GM12878 (cell line): Measurements from ENCODE around the gene ACO1. TPM values are rescaled to one million over a fixed set of nuclear protein-coding genes. Genes with fewer than 3 reads are reported as not detected.

Experiments
- ATAC-seq: fragments of 200-7000 bp; cut with Tn5 transposase; 3 replicates; pipeline ENCODE4 v1.9.1; 2020; ENCODE audit warnings: mild to moderate bottlenecking, moderate library complexity
- BruUV-seq: library from RNA; stranded (reverse); fragments of 400-500 nt; replicated peaks from 2 replicates; lab custom pipeline; 2021; lab: Mats Ljungman, UMichigan
- CTCF ChIA-PET: fragments of 300-600 bp; sonication (Branson Sonifier 250); formaldehyde crosslinking; extraction: SDS; loops from one replicate; lab custom pipeline; 2021; ENCODE audit warnings: inconsistent platforms; lab: Yijun Ruan, JAX
- POLR2A ChIA-PET: fragments of 350-600 bp; formaldehyde crosslinking; extraction: SDS; loops from one replicate; lab custom pipeline; 2021; ENCODE audit warnings: inconsistent platforms; lab: Charles Lee
- RAD21 ChIA-PET: fragments of 300-600 bp; sonication (Branson Sonifier 250); formaldehyde crosslinking; loops from one replicate; lab custom pipeline; 2023; ENCODE audit warnings: antibody characterized with exemption; ENCODE audit not compliant: unreplicated experiment; lab: Charles Lee
- SMC1A ChIA-PET: fragments of 300-600 bp; sonication (Branson Sonifier 250); formaldehyde crosslinking; loops from one replicate; lab custom pipeline; 2023; ENCODE audit not compliant: unreplicated experiment, uncharacterized antibody; lab: Charles Lee
- DNase-seq: peaks from one replicate; pipeline ENCODE4 v3.0.0-alpha.2; 2011; ENCODE audit warnings: low read depth, low spot score
- FAIRE-seq: peaks from 3 replicates; lab custom pipeline; 2011; peaks lifted over from hg19 to GRCh38; lab: Jason Lieb, UNC
- H2AFZ ChIP-seq: 2 replicates; pipeline ENCODE4 v1.6.0; 2011; ENCODE audit warnings: low read depth, low read length, control low read depth; ENCODE audit not compliant: control insufficient read depth
- H3K27ac ChIP-seq: 2 replicates; pipeline ENCODE4 v1.5.1; 2011; ENCODE audit warnings: control low read depth; ENCODE audit not compliant: control insufficient read depth, insufficient read depth
- H3K27me3 ChIP-seq, 2 experiments: replicated peaks in 1 of 2; 2 replicates each; pipeline versions ENCODE4 v1.6.0 to v1.6.1; 2011; ENCODE audit warnings: low read length in 1 of 2; ENCODE audit not compliant: control insufficient read depth in 2 of 2, insufficient read depth in 2 of 2
- H3K36me3 ChIP-seq, 2 experiments: 2 replicates each; pipeline ENCODE4 v1.5.1; 2011; ENCODE audit warnings: low read length in 1 of 2; ENCODE audit not compliant: control insufficient read depth in 2 of 2, insufficient read depth in 2 of 2
- H3K4me1 ChIP-seq: 2 replicates; pipeline ENCODE4 v1.6.1; 2011; ENCODE audit warnings: mild to moderate bottlenecking, low read length, moderate library complexity, mixed read lengths; ENCODE audit not compliant: control insufficient read depth, insufficient read depth
- H3K4me2 ChIP-seq: 2 replicates; pipeline ENCODE4 v1.6.0; 2011; ENCODE audit warnings: control low read depth; ENCODE audit not compliant: control insufficient read depth, insufficient read depth
- H3K4me3 ChIP-seq: fragments of 200-600 bp; sonication (generic); 2 replicates; pipeline ENCODE4 v1.5.1; 2016
- H3K79me2 ChIP-seq: 2 replicates; pipeline ENCODE4 v1.6.0; 2011; ENCODE audit warnings: low read length; ENCODE audit not compliant: control insufficient read depth, insufficient read depth
- H3K9ac ChIP-seq: 2 replicates; pipeline ENCODE4 v1.8.0; 2011; ENCODE audit warnings: low read length, control low read depth, mixed read lengths; ENCODE audit not compliant: control insufficient read depth, insufficient read depth
- H3K9me3 ChIP-seq: replicated peaks from 3 replicates; pipeline ENCODE4 v1.5.1; 2011; ENCODE audit warnings: mild to moderate bottlenecking, low read length; ENCODE audit not compliant: control insufficient read depth, insufficient read depth
- H4K20me1 ChIP-seq: 2 replicates; pipeline ENCODE4 v1.6.0; 2011; ENCODE audit not compliant: control insufficient read depth, insufficient read depth
- BCL11A ChIP-seq: IDR thresholded peaks from 2 replicates; pipeline ENCODE4 v1.6.1; 2011; ENCODE audit warnings: low read depth, low read length
- CBX3 ChIP-seq: fragments of 200-600 bp; sonication (generic); IDR thresholded peaks from 2 replicates; pipeline ENCODE4 v1.6.1; 2016; ENCODE audit warnings: low read depth, borderline replicate concordance
- ETV6 ChIP-seq, 2 experiments: fragments of 450-650 bp in 1 of 2; IDR thresholded peaks in 1 of 2; conservative IDR thresholded peaks in 1 of 2; 2 replicates each; pipeline ENCODE4 v1.6.1; 2014; ENCODE audit warnings: antibody characterized with exemption in 1 of 2, borderline replicate concordance in 1 of 2, low read depth in 1 of 2, mild to moderate bottlenecking in 1 of 2, moderate library complexity in 1 of 2
- IKZF1 ChIP-seq: fragments of 450-650 bp; conservative IDR thresholded peaks from 2 replicates; pipeline ENCODE4 v1.6.1; 2017; ENCODE audit warnings: antibody characterized with exemption, mild to moderate bottlenecking
- KDM1A ChIP-seq: fragments of 200-600 bp; sonication (generic); IDR thresholded peaks from 2 replicates; pipeline ENCODE4 v1.6.1; 2016; ENCODE audit warnings: borderline replicate concordance
- KLF5 ChIP-seq: fragments of 450-650 bp; IDR thresholded peaks from 2 replicates; pipeline ENCODE4 v1.6.1; 2014; ENCODE audit warnings: mild to moderate bottlenecking; ENCODE audit not compliant: partially characterized antibody
- MLLT1 ChIP-seq: fragments of 450-650 bp; IDR thresholded peaks from 2 replicates; pipeline ENCODE4 v1.6.1; 2016; ENCODE audit warnings: mild to moderate bottlenecking
- MTA3 ChIP-seq: IDR thresholded peaks from 2 replicates; pipeline ENCODE4 v1.6.1; 2012; ENCODE audit warnings: low read length, inconsistent platforms, borderline replicate concordance
- MXI1 ChIP-seq: fragments of 150-350 bp; IDR thresholded peaks from 2 replicates; pipeline ENCODE4 v1.6.1; 2011; ENCODE audit warnings: low read depth, mild to moderate bottlenecking, inconsistent platforms, low read length, improper control_type of control experiment
- NFXL1 ChIP-seq: fragments of 450-650 bp; IDR thresholded peaks from 2 replicates; pipeline ENCODE4 v1.6.1; 2017; ENCODE audit warnings: antibody characterized with exemption, mild to moderate bottlenecking, borderline replicate concordance
- RAD51 ChIP-seq: fragments of 450-650 bp; IDR thresholded peaks from 2 replicates; pipeline ENCODE4 v1.6.1; 2016; ENCODE audit warnings: moderate library complexity, mild to moderate bottlenecking, inconsistent platforms
- RUNX3 ChIP-seq: IDR thresholded peaks from 2 replicates; pipeline ENCODE4 v1.6.1; 2012; ENCODE audit warnings: low read length, inconsistent platforms
- SIN3A ChIP-seq: IDR thresholded peaks from 2 replicates; pipeline ENCODE4 v1.6.1; 2012; ENCODE audit warnings: low read depth, low read length, improper control_type of control experiment
- SIX5 ChIP-seq: IDR thresholded peaks from 2 replicates; pipeline ENCODE4 v1.6.1; 2011; ENCODE audit warnings: mild to moderate bottlenecking, low read depth, low read length, moderate library complexity; ENCODE audit not compliant: severe bottlenecking
- WGBS: methylation state at CpG from one replicate; pipeline ENCODE4 v1.1.6; 2016; ENCODE audit warnings: low lambda C conversion rate; ENCODE audit not compliant: insufficient replicate concordance, insufficient coverage; ENCODE audit errors: missing lambda C conversion rate; 5-methylcytosine and 5-hydroxymethylcytosine counted together
- in situ Hi-C: fragments of 300-500 bp; cut with MboI; formaldehyde crosslinking; loops from 9 replicates; pipeline ENCODE4 v1.14.3; 2018; ENCODE audit warnings: mixed read lengths
- intact Hi-C: fragments of 100-400 bp; cut with micrococcal nuclease; formaldehyde crosslinking; loops from one replicate; pipeline ENCODE4 v1.14.2; 2022; ENCODE audit not compliant: unreplicated experiment
- polyA plus RNA-seq, 11 experiments: library from polyadenylated mRNA; depleted of rRNA in 4 of 11; unstranded in 6 of 11; stranded (reverse) in 5 of 11; fragments of >200 nt; fragmentation: Nextera tagmentation in 4 of 11; fragmentation: Illumina TruSeq in 1 of 11; extraction: Ambion mirVana in 4 of 11; extraction: Trizol in 1 of 11; gene quantifications; 1 replicate in 1 of 11; 2 replicates in 10 of 11; pipeline versions ENCODE4 v1.2.1 to v1.2.3, GENCODE V29; 2011 to 2016; ENCODE audit warnings: inconsistent platforms in 2 of 11, missing spikeins in 2 of 11, low read depth in 1 of 11
- total RNA-seq, 4 experiments: library from RNA; depleted of rRNA in 3 of 4; stranded (reverse); fragments of >200 nt in 3 of 4; fragmentation: Illumina TruSeq in 1 of 4; extraction: Trizol in 1 of 4; gene quantifications; 2 replicates each; pipeline versions ENCODE4 v1.2.1 to v1.2.3, GENCODE V29; 2013 to 2021

Gene ACO1
- total and polyA plus RNA-seq, 10 of the 15 experiments (the other 5 are each of a cell fraction or from before 2014, with no cell fraction given) = 0.21 to 6.5 (median 3.3) TPM

- ATAC-seq (no peak; the same call in 2 of the 3 replicates), DNase-seq (no peak), FAIRE-seq (no peak)
- ChIA-PET CTCF (interaction anchor here (1.2 to 6.5 kb wide), 7 partner anchors 52 to 203 kb away, joined by 3 to 102 read pairs (median 5); partner anchors contain the start of genes NDUFB6, RIGI and TOPORS), SMC1A (interaction anchor here (1.1 to 3.8 kb wide), 8 partner anchors 10 to 584 kb away, joined by 3 to 21 read pairs (median 5); partner anchors contain the start of gene RIGI), RAD21 (interaction anchor here (0.7 to 4.8 kb wide), 7 partner anchors 10 to 196 kb away, joined by 3 to 21 read pairs (median 5); partner anchors contain the start of gene RIGI), POLR2A (interaction anchor here (0.8 to 2.6 kb wide), 3 partner anchors 141 to 190 kb away, joined by 3 to 9 read pairs (median 9); partner anchors contain the start of genes RIGI, SMIM27 and TOPORS)
- intact Hi-C loops (no loop called here), in situ Hi-C loops (loop anchor here (5.0 kb wide), 2 partner anchors 193 to 593 kb away; no protein-coding TSS in a partner anchor)
- Histone ChIP-seq H3K9ac (peak overlapping the region; percentile 33; the same call in 1 of the 2 replicates), H2AFZ (peak overlapping the region; percentile 78), H3K4me3 (peak overlapping the region; percentile 69), H3K36me3 (no peaks in the 10 kb centered on the region), H3K4me2 (peak overlapping the region; percentile 97), H3K79me2 (no peaks in the 10 kb centered on the region), H4K20me1 (no peaks in the 10 kb centered on the region), H3K4me1 (0 out of 2 replicates have a peak, but pooled peaks cover 3% of the 10 kb centered on the region), H3K9me3 (no peaks in the 10 kb centered on the region), H3K27me3 (no peaks in the 10 kb centered on the region; a peak in 2 of 4 replicates), H3K27ac (no peak overlapping the region)
- TF ChIP-seq CBX3 (no peak), RUNX3 (no peak), MXI1 (no peak), NFXL1 (no peak), MLLT1 (no peak), MTA3 (no peak), ETV6 (conservative IDR thresholded peaks at IDR 0.05 in 1 of 2, IDR thresholded peaks at IDR 0.05 in 1 of 2; ENCODE audit: borderline replicate concordance in 1 of 2, low read depth in 1 of 2) (no peak), IKZF1 (no peak), BCL11A (no peak), SIN3A (no peak), KDM1A (no peak), SIX5 (no peak), KLF5 (no peak), RAD51 (no peak)
- no TSS peak for BruUV-seq
- WGBS = 20% methylated on average over 13 of the region's 13 CpGs
These were observed 460 bp upstream of the ACO1 start for GRCh38 chr9:32384002-32384363.
